HK-2 (cell line): ENCODE results near the gene SLAMF6.
"Not testable (repeated sequence)": the region's sequence is repeated elsewhere in the genome, so short reads cannot be mapped to it uniquely, and the experiment has no call there.

ENCODE experiments used
- DNase-seq: peaks from one replicate; pipeline ENCODE4 v3.0.0-alpha.2; 2018; ENCODE audit not compliant: unreplicated experiment

The SLAMF6 gene

GRCh38 chr1:160504651-160505050 is 18.4 kb downstream of the SLAMF6 start:
- DNase-seq: no peak

GRCh38 chr1:160503087-160503486 is 20.0 kb downstream of the SLAMF6 start:
- DNase-seq: no peak

DNA sequence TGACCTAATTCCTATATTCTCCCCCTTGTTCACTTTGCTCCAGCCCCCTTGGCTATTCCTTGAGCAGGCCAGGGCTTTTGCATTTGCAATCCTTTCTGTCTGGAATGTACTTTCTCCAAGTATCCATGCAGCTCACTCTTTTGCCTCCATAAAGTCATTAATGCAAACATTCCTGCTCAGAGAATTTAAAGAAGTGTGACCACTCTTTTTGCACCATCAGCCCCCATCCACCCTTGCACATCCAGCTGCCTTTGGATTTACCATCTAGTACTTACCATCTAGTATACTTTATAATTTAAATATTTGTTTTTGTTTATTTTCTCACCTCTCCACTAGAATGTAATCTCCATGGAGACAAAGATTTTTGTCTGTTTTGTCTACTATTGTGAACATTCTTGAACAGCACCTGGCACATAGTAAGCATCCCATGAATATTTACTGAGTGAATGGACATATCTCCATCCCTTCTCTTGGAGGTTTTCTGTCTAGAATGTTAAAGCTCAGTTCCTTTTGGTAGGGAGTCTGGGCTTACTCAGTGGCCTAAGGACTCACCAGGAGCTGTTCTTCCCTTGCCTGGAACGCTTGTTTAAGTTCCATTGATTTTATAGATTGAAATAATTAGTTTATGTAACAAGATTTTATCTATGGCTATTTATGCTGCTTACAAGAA is 22.6 kb downstream of the SLAMF6 start:
- DNase-seq: no peak

DNA sequence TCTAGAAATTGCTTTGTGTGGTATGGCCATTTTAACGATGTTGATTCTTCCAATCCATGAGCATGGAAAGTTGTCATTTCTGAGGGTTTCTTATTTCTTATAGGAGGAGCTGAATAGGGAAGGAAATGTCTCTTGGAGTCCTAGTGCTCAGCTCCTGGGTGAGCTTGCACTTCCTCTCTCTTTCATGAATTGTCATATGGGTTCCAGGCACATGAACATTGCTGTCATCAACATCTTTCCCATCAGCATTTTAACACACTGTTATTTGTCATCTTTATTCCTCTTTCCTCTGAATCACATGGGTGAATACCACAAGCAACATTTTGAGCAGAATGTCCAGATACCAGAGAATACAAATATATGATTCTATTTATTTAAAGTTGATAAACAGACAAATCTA is 23.4 kb downstream of the SLAMF6 start:
- DNase-seq: no peak

GRCh38 chr1:160498301-160499065 is 24.6 kb downstream of the SLAMF6 start:
- DNase-seq: not testable (repeated sequence)

GRCh38 chr1:160496334-160496733 is 26.7 kb downstream of the SLAMF6 start:
- no peak for DNase-seq

- no peak for DNase-seq
These were observed 28.4 kb downstream of the SLAMF6 start for GRCh38 chr1:160494620-160495019.

- no peak for DNase-seq
These were observed 30.4 kb downstream of the SLAMF6 start for GRCh38 chr1:160492617-160493016.

DNA sequence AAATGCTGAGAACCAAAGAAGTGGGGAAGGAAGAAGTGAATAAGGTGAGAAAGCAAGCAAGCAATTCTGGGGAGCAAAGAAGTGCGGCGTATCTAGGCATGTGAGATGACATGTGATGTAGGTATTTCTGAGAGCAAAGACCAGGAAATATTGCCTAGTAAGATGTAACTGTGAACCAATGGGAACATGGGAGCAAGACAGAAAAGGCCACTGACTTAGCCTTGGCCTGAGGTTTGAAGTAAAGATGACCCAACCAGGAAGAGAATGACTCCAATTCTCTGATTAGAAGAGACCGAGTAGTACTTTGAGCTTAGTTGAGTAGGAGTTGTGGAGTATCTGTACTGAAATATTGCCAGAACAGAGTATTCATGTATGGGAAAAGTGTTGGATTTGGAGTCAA is 31.1 kb downstream of the SLAMF6 start:
- no peak for DNase-seq

GRCh38 chr1:160491017-160491416 is 32.0 kb downstream of the SLAMF6 start:
- DNase-seq: no peak

DNA sequence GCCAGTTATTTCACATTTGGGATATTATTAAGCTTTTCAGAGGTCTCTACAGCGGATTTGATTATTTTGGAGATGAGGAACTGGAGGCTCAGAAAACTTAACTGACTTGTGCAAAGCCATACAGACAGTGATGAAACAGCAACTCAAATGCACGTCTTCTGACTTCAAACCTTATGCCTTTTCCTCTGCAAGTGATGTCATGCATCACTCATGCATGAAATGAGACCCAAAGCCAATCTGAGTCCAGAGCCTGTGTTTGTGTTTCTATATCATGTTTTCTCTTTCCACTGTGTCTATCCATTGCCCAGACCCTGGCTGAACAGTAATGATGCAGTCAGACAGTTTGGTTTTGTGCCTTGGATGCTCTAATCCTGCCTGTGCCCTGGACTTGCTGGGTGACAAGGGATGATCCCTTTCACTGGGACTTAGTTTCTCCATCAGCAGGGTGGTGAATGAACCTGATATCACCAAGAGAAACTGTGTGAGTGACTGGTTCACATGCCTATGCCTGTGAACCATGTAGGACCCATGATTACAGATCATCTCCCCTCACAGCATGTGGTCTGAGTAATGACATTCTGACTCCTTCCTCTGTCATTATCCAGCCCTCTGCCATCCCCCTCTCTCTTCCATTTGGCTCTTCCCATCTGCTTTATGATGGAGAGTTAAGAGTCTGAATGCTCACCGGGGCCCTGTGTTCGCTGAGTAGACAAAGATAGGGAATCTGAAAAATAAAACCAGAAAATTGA is 33.4 kb downstream of the SLAMF6 start:
- no peak for DNase-seq

- no peak for DNase-seq
These were observed 34.6 kb downstream of the SLAMF6 start for GRCh38 chr1:160488347-160489058.

DNA sequence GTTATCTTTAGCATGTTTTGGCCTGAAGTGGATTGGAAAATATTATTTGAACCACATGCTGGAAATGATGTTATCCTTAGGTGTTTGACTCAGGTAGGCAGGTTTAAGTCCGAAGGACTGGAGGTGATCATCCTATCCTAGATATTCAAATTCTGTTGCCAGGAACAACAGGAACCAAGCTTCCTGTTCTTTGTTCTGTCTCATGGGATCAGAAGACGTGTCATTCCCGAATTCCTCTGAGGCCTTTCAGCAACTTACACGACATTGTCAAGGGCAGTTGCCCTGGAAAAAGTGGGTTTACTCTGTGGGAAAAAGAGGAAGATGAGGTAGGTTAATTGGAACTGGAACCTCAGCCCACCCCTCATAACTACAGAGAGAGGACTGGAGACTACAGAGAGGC is 36.6 kb downstream of the SLAMF6 start:
- DNase-seq: no peak

GRCh38 chr1:160483505-160484185 is 39.4 kb downstream of the SLAMF6 start:
- DNase-seq: no peak

DNA sequence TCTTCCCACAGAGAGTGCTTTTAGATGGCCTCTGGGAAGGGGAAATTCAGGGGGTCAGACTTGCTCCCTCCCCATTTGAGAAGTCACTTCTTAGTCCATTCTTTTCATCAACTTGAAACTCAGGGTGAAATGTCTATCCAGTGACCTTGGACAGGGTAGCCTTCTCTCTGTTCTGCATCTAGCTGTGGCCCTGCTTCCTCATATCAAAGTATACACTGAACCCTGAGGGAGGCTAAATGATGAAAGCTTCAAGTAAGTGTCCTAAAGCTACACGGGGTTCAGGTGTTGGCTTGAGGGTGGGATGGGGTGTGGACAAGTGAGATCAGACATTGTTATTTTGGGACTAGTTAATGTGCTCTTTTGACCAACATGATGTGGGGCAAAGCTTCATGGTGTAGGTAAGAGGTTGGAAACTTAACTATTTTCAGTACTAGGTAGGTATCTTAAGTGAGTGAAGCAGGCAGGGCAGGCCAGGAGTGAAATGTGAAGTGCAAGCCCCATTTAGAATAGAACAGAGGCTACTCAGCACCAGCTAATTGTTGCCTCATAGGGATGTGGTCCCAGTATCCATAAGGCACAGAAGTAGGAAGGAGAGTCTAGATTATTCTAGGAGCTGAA is 41.0 kb downstream of the SLAMF6 start:
- DNase-seq: no peak

DNA sequence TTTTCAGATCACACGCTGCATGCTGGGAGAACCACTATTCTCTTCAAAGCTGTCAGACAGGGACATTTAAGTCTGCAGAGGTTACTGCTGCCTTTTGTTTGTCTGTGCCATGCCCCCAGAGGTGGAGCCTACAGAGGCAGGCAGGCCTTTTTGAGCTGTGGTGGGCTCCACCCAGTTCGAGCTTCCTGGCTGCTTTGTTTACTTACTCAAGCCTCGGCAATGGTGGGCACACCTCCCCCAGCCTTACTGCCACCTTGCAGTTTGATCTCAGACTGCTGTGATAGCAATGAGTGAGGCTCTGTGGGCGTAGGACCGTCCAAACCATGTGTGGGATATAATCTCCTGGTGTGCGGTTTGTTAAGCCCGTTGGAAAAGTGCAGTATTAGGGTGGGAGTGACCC is 42.3 kb downstream of the SLAMF6 start:
- DNase-seq: not testable (repeated sequence)

DNA sequence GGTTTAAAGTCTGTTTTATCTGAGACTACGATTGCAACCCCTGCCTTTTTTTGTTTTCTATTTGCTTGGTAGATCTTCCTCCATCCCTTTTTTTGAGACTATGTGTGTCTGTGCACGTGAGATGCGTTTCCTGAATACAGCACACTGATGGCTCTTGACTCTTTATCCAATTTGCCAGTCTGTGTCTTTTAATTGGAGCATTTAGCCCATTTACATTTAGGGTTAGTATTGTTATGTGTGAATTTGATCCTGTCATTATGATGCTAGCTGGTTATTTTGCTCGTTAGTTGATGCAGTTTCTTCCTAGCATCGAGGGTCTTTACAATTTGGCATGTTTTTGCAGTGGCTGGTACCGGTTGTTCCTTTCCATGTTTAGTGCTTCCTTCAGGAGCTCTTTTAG is 44.0 kb downstream of the SLAMF6 start:
- not testable (repeated sequence) for DNase-seq

- no peak for DNase-seq
These were observed 48.4 kb downstream of the SLAMF6 start for GRCh38 chr1:160474392-160475242.

GRCh38 chr1:160472112-160472511 is 50.9 kb downstream of the SLAMF6 start:
- DNase-seq: no peak

DNA sequence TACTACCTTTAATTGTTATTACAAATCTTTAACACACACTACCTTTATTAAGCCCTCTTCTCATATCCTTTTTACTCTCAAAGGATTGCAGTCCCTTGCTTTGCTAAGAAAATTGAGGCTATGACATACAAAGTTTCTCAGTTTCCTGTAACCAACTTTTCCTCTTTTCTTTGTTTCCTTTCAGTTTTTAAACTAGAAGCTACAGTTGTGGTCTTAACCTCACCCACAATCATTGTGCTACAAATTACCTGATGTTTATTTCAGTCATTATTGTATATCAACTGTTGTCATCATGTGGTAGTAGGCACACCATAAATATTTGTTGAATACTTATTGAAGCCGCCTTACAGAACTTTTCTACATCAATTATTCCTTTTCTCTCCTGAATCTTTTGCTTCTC is 51.8 kb downstream of the SLAMF6 start:
- no peak for DNase-seq
